Measurements from ENCODE around the gene FNDC5. TPM values are rescaled to one million over a fixed set of nuclear protein-coding genes. Genes with fewer than 3 reads are reported as not detected.

FNDC5 gene
- total and polyA plus RNA-seq, 8 donors: 0.89 to 21.0 (median 6.7) TPM; not detected in 1

- Histone ChIP-seq H3K36me3 (peaks cover 0 to 10% (median 4%) of the 10 kb centered on the region in 4 donors), H3K9me3 (no peaks in the 10 kb centered on the region), H3K4me1 (peaks cover 18 to 45% (median 34%) of the 10 kb centered on the region in 4 donors), H3K27ac (peak overlapping the region; percentile 59 to 88 (median 86)), H3K4me3 (no peak overlapping the region), H3K27me3 (peaks cover 0 to 30% (median 3%) of the 10 kb centered on the region in 3 donors)
- WGBS, 5 donors: 76 to 79% (median 78%) methylated on average over 6 of the region's 6 CpGs
- DNase-seq: no peak
- intact Hi-C loops (cut with DNase I; ENCODE audit: low total_unique reads): no loop called here
- TF ChIP-seq EP300 (IDR thresholded peaks at IDR 0.05): no peak
- no peak for TF ChIP-seq POLR2AphosphoS5 (IDR thresholded peaks at IDR 0.05)
- no peak for TF ChIP-seq CTCF (IDR thresholded peaks at IDR 0.05)
- no peak for TF ChIP-seq POLR2A (IDR thresholded peaks at IDR 0.05)
These were observed 31.8 kb upstream of the FNDC5 start for GRCh38 chr1:32902535-32902920.

DNA sequence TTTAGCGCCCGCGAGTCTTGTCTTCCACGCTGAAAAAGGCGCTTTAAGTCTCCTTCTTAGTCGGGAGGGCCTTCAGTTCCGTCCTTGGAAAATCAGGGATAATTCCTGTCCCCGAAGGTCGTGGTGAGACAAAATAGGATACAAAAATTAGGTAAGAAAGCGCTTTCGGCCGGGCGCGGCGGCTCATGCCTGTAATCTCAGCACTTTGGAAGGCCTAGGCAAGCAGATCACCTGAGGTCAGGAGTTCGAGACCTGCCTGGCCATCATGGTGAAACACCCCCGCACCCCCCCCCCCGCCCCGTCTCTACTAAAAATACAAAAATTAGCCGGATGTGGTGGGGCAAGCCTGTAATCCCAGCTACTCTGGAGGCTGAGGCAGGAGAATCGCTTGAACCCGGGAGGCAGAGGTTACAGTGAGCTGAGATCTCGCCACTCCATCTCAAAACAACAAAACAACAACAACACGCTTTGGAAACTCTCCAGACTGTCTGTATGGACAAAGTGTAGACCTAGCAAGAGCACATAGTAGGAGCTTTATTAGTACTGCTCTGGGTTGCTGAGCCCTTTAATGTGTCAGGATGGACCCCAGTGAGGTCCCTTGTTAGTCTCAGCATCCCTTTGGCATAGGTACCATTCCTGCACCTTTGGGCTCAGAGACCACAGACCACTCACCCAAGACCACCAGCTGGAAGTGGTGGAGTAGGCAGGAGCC, 31.3 kb upstream of the FNDC5 start:
- H3K27me3 ChIP-seq: peaks cover 0 to 30% (median 3%) of the 10 kb centered on the region in 3 donors
- H3K4me3 ChIP-seq: peak overlapping the region; percentile 72 to 77 (median 75)
- H3K4me1 ChIP-seq: peaks cover 17 to 39% (median 32%) of the 10 kb centered on the region in 4 donors
- intact Hi-C loops (cut with DNase I; ENCODE audit: low total_unique reads): no loop called here
- peaks cover 0 to 15% (median 5%) of the 10 kb centered on the region in 4 donors for H3K36me3 ChIP-seq
- TF ChIP-seq CTCF (IDR thresholded peaks at IDR 0.05): no peak
- TF ChIP-seq POLR2AphosphoS5 (IDR thresholded peaks at IDR 0.05): no peak
- no peak for TF ChIP-seq POLR2A (IDR thresholded peaks at IDR 0.05)
- TF ChIP-seq EP300 (IDR thresholded peaks at IDR 0.05): no peak
- H3K9me3 ChIP-seq: no peaks in the 10 kb centered on the region
- DNase-seq: no peak
- H3K27ac ChIP-seq: peak overlapping the region; percentile 86 to 91 (median 87)
- WGBS, 5 donors: 33 to 47% (median 37%) methylated on average over 21 to 24 of the region's 24 CpGs

DNA sequence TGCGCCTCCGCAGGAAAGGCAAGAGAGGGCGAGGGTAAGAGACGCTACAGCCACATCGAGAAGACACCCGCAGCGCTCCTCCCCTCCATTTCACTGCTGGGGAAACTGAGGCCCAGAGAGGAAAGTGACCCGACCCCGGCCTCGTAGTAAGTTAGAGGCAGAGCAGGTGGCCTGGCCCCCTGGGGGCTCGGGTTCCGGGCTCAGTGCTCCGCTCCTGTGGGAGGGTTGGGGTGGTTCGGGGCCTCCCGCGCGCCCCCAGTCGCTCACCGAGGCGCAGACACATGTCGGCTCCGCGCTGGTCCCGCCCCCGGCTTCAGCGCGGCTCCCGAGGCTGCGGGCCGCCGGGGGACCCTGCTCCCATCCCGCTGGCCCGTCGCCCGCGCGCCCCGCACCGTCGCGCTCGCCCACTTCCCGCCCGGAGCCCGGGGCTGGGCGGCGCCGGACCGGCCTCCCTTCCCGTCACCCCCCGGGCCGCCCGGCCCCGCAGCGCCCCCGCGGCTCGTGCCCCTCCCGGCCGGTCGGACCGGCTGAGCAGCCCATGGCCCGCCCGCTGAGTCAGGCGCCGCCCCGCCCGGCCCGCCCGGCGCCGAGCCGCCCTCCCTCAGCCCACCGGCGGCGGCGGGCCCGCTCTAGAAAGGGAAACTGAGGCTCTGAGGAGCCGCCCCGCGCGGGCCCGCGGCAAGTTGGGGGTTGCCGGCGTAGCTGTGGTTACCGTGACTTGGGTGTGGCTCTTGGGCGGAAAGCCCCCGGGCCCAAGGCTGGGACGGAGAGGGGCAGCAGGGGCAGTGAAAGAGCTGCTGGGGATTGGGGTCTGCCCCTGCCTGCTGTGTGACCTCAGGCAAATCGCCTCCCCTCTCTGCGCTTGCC, 30.5 kb upstream of the FNDC5 start, which contains the start of gene TMEM54:
TSS of gene TMEM54 (minus strand) at position 434 of the 867 bp plus-strand sequence. CDS start at position 283, 151 bp downstream.
- 1 to 2% (median 1%) methylated on average over 43 to 92 of the region's 92 CpGs for WGBS, 5 donors
- H3K27ac ChIP-seq: peak within 1 kb of the TSS; percentile 86 to 91 (median 87)

More for the DNA sequence above, 30.5 kb upstream of the FNDC5 start, which contains the start of gene TMEM54:
- Histone ChIP-seq H3K4me3 (peak within 1 kb of the TSS; percentile 72 to 77 (median 75)), H3K4me1 (peaks cover 17 to 37% (median 30%) of the 10 kb centered on the region in 4 donors), H3K36me3 (peaks cover 0 to 19% (median 9%) of the 10 kb centered on the region in 4 donors), H3K9me3 (no peaks in the 10 kb centered on the region), H3K27me3 (peaks cover 0 to 30% (median 3%) of the 10 kb centered on the region in 3 donors)
- peak; percentile 86 to 91 for DNase-seq
- intact Hi-C loops (cut with DNase I; ENCODE audit: low total_unique reads): no loop called here
- no peak for TF ChIP-seq POLR2A (IDR thresholded peaks at IDR 0.05)
- TF ChIP-seq POLR2AphosphoS5 (IDR thresholded peaks at IDR 0.05): peak in 1 of 3 donors; percentile 3
- TF ChIP-seq CTCF (IDR thresholded peaks at IDR 0.05): peak in 1 of 7 experiments; percentile 2
- no peak for TF ChIP-seq EP300 (IDR thresholded peaks at IDR 0.05)
